Lower leg skin (tissue), 3 donors: ENCODE data around the gene PDLIM5.

Source experiments
- POLR2A ChIP-seq, 2 donors: fragments of 450-650 bp; IDR thresholded peaks; one replicate each; pipeline ENCODE4 v1.6.1; 2016 to 2017; ENCODE audit warnings: antibody characterized with exemption in 2 of 2, mild to moderate bottlenecking in 1 of 2, moderate library complexity in 1 of 2
- TF ChIP-seq, protein P1 (sequence below), 3 donors: fragments of 450-650 bp; IDR thresholded peaks; one replicate each; pipeline ENCODE4 v1.5.1; 2016; ENCODE audit warnings: antibody characterized with exemption in 3 of 3, mild to moderate bottlenecking in 3 of 3, moderate library complexity in 2 of 3

GRCh38 chr4:94527556-94528233 is 76.0 kb downstream of the PDLIM5 start:
- TF ChIP-seq, protein P1, sequence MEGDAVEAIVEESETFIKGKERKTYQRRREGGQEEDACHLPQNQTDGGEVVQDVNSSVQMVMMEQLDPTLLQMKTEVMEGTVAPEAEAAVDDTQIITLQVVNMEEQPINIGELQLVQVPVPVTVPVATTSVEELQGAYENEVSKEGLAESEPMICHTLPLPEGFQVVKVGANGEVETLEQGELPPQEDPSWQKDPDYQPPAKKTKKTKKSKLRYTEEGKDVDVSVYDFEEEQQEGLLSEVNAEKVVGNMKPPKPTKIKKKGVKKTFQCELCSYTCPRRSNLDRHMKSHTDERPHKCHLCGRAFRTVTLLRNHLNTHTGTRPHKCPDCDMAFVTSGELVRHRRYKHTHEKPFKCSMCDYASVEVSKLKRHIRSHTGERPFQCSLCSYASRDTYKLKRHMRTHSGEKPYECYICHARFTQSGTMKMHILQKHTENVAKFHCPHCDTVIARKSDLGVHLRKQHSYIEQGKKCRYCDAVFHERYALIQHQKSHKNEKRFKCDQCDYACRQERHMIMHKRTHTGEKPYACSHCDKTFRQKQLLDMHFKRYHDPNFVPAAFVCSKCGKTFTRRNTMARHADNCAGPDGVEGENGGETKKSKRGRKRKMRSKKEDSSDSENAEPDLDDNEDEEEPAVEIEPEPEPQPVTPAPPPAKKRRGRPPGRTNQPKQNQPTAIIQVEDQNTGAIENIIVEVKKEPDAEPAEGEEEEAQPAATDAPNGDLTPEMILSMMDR (IDR thresholded peaks at IDR 0.05): no peak
- TF ChIP-seq POLR2A (IDR thresholded peaks at IDR 0.05): no peak
